ENCODE data around the gene SPATA45.

- TF ChIP-seq EZH2 (IDR thresholded peaks at IDR 0.05; ENCODE audit: low read length, missing control alignments), result no peak
- TF ChIP-seq CTCF (conservative IDR thresholded peaks at IDR 0.05 in 1 of 2, IDR thresholded peaks at IDR 0.05 in 1 of 2; ENCODE audit: low read depth in 1 of 2, low read length in 2 of 2), result no peak
Observed at GRCh38 chr1:212785871-212786270, 61.6 kb downstream of the SPATA45 start.
